ENCODE data around the gene EXO1. TPM values are rescaled to one million over a fixed set of nuclear protein-coding genes. Genes with fewer than 3 reads are reported as not detected.

EXO1 gene
- polyA plus RNA-seq, 1 of the 3 experiments (the other 2 are of a cell fraction), result 3.9 TPM

DNA sequence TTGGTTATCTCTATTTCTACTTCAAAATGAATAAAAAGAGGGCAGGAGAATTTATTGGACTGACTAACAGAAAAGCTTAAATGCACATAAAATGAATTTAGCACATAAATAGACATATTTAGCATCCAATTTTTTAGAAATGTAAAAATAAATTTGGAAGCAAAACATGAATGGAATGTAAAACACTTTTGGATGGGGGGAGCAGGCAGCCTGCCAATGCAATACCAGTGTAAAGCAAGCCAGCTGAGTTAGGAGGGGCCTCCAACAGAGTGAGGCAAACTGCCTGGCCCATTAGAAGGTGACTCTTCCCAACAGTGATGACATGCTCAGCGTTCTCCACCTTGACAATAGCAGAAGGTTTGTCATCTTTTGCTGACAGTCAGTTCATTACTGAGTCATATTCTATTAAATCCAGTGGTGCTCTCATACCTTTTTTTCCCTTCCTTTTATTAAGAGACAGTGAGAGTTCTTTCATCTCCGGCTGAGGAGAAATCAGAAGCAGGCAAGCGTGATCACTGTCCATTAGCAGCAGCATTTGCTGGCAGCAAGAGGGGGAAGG, 19.5 kb upstream of the EXO1 start:
- H2AFZ ChIP-seq (ENCODE audit: low read depth), result no peak overlapping the region
- CTCF ChIA-PET, result interaction anchor here (1.2 to 2.7 kb wide), 3 partner anchors 11 to 217 kb away, joined by 3 to 16 read pairs (median 5); no protein-coding TSS in a partner anchor

DNA sequence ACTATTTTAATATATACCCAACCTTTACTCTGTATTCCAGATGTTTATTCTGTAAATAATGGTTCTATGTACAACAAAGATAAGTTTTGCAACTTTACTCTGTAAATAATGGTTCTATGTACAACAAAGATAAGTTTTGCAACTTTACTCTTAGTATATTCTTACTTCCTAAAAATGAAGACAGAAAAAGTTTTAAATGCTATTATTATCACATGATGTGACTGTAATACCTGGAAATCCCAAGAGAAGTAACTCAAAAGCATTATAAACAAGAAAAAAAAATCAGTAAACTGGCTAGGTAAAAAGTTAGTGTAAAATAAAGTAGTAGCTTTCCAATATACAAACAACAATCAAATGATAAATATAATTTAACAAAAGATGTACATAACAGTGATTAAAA, 18.5 kb upstream of the EXO1 start:
- Histone ChIP-seq H3K4me1 (ENCODE audit: control insufficient read depth in 1 of 2, insufficient read depth in 2 of 2, low read depth in 1 of 2, low read length in 1 of 2) (peaks cover 0 to 10% of the 10 kb centered on the region in 2 experiments; a peak in 2 of 4 replicates), H3K9me3 (no peaks in the 10 kb centered on the region), H3K4me3 (ENCODE audit: low read depth in 2 of 2, low read length in 1 of 2) (no peak overlapping the region), H3K36me3 (replicated peaks in 1 of 2; ENCODE audit: control insufficient read depth in 1 of 2, insufficient read depth in 2 of 2, low read length in 1 of 2) (no peaks in the 10 kb centered on the region), H3K9me2 (no peaks in the 10 kb centered on the region), H3K27me3 (ENCODE audit: insufficient read depth) (no peaks in the 10 kb centered on the region), H4K20me1 (ENCODE audit: insufficient read depth) (no peaks in the 10 kb centered on the region), H3K79me2 (ENCODE audit: insufficient read depth) (no peaks in the 10 kb centered on the region), H2AFZ (ENCODE audit: low read depth) (no peak overlapping the region), H3K9ac (no peak overlapping the region), H3K4me2 (no peak overlapping the region), H3F3A (replicated peaks; ENCODE audit: insufficient read depth) (no peaks in the 10 kb centered on the region), H3K27ac (ENCODE audit: low read depth in 2 of 2, low read length in 1 of 2) (no peak overlapping the region)
- DNase-seq, result no peak
- CTCF ChIA-PET, result interaction anchor here (1.8 to 1.9 kb wide), 2 partner anchors 165 to 218 kb away, joined by 5 to 10 read pairs; no protein-coding TSS in a partner anchor
- POLR2A ChIA-PET, result no interaction called here
- TF ChIP-seq, protein P1, sequence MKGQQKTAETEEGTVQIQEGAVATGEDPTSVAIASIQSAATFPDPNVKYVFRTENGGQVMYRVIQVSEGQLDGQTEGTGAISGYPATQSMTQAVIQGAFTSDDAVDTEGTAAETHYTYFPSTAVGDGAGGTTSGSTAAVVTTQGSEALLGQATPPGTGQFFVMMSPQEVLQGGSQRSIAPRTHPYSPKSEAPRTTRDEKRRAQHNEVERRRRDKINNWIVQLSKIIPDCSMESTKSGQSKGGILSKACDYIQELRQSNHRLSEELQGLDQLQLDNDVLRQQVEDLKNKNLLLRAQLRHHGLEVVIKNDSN (IDR thresholded peaks at IDR 0.05; ENCODE audit: borderline replicate concordance, low read depth), result no peak
- TF ChIP-seq NFIC (IDR thresholded peaks at IDR 0.05; ENCODE audit: borderline replicate concordance) (no peak), MEF2A (IDR thresholded peaks at IDR 0.05; ENCODE audit: borderline replicate concordance, low read depth) (no peak), GATA2 (CRISPR knock-in tag; IDR thresholded peaks at IDR 0.05) (no peak), NRF1 (IDR thresholded peaks at IDR 0.05; ENCODE audit: low read depth, low read length) (no peak), EP300 (IDR thresholded peaks at IDR 0.05; ENCODE audit: borderline replicate concordance in 1 of 2, low read depth in 1 of 2, low read length in 1 of 2) (no peak), CHD2 (IDR thresholded peaks at IDR 0.05; ENCODE audit: low read length, partially characterized antibody) (no peak)
- TF ChIP-seq, protein P2, sequence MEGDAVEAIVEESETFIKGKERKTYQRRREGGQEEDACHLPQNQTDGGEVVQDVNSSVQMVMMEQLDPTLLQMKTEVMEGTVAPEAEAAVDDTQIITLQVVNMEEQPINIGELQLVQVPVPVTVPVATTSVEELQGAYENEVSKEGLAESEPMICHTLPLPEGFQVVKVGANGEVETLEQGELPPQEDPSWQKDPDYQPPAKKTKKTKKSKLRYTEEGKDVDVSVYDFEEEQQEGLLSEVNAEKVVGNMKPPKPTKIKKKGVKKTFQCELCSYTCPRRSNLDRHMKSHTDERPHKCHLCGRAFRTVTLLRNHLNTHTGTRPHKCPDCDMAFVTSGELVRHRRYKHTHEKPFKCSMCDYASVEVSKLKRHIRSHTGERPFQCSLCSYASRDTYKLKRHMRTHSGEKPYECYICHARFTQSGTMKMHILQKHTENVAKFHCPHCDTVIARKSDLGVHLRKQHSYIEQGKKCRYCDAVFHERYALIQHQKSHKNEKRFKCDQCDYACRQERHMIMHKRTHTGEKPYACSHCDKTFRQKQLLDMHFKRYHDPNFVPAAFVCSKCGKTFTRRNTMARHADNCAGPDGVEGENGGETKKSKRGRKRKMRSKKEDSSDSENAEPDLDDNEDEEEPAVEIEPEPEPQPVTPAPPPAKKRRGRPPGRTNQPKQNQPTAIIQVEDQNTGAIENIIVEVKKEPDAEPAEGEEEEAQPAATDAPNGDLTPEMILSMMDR (IDR thresholded peaks at IDR 0.05), result no peak
- TF ChIP-seq, protein P3, sequence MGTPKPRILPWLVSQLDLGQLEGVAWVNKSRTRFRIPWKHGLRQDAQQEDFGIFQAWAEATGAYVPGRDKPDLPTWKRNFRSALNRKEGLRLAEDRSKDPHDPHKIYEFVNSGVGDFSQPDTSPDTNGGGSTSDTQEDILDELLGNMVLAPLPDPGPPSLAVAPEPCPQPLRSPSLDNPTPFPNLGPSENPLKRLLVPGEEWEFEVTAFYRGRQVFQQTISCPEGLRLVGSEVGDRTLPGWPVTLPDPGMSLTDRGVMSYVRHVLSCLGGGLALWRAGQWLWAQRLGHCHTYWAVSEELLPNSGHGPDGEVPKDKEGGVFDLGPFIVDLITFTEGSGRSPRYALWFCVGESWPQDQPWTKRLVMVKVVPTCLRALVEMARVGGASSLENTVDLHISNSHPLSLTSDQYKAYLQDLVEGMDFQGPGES (IDR thresholded peaks at IDR 0.05; ENCODE audit: low read depth, low read length), result no peak
- TF ChIP-seq, protein P4, sequence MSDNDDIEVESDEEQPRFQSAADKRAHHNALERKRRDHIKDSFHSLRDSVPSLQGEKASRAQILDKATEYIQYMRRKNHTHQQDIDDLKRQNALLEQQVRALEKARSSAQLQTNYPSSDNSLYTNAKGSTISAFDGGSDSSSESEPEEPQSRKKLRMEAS (IDR thresholded peaks at IDR 0.05; ENCODE audit: low read depth), result no peak

More for the DNA sequence above, 19.5 kb upstream of the EXO1 start:
- POLR2A ChIA-PET, result no interaction called here
- WGBS (ENCODE audit: low lambda C conversion rate), result 35% methylated on average over 3 of the region's 3 CpGs
- DNase-seq, result peak; percentile 14
- Histone ChIP-seq H3K4me3 (ENCODE audit: low read depth in 2 of 2, low read length in 1 of 2) (no peak overlapping the region), H3K9ac (no peak overlapping the region), H4K20me1 (ENCODE audit: insufficient read depth) (no peaks in the 10 kb centered on the region), H3K27me3 (ENCODE audit: insufficient read depth) (no peaks in the 10 kb centered on the region), H3K4me2 (no peak overlapping the region), H3K79me2 (ENCODE audit: insufficient read depth) (no peaks in the 10 kb centered on the region), H3K36me3 (replicated peaks in 1 of 2; ENCODE audit: control insufficient read depth in 1 of 2, insufficient read depth in 2 of 2, low read length in 1 of 2) (no peaks in the 10 kb centered on the region), H3K9me2 (no peaks in the 10 kb centered on the region), H3K9me3 (no peaks in the 10 kb centered on the region), H3F3A (replicated peaks; ENCODE audit: insufficient read depth) (no peaks in the 10 kb centered on the region), H3K27ac (ENCODE audit: low read depth in 2 of 2, low read length in 1 of 2) (no peak overlapping the region), H3K4me1 (ENCODE audit: control insufficient read depth in 1 of 2, insufficient read depth in 2 of 2, low read depth in 1 of 2, low read length in 1 of 2) (peaks cover 0 to 10% of the 10 kb centered on the region in 2 experiments; a peak in 2 of 4 replicates)
- TF ChIP-seq YY1 (IDR thresholded peaks at IDR 0.05; ENCODE audit: low read depth) (no peak), RAD21 (IDR thresholded peaks at IDR 0.05; ENCODE audit: low read length) (no peak), ELF1 (IDR thresholded peaks at IDR 0.05) (no peak), TAF1 (IDR thresholded peaks at IDR 0.05; ENCODE audit: borderline replicate concordance, low read depth, low read length) (no peak), FOSL2 (IDR thresholded peaks at IDR 0.05; ENCODE audit: borderline replicate concordance, low read depth) (no peak), FOXM1 (IDR thresholded peaks at IDR 0.05; ENCODE audit: low read depth) (no peak), RCOR1 (IDR thresholded peaks at IDR 0.05; ENCODE audit: low read length) (no peak), EZH2phosphoT487 (IDR thresholded peaks at IDR 0.05; ENCODE audit: borderline replicate concordance, low read depth) (no peak), JUND (IDR thresholded peaks at IDR 0.05) (no peak), POLR2AphosphoS5 (IDR thresholded peaks at IDR 0.05; ENCODE audit: low read depth, low read length) (no peak), TCF12 (IDR thresholded peaks at IDR 0.05) (no peak), MEF2A (IDR thresholded peaks at IDR 0.05; ENCODE audit: borderline replicate concordance, low read depth) (no peak)
- TF ChIP-seq, protein P5, sequence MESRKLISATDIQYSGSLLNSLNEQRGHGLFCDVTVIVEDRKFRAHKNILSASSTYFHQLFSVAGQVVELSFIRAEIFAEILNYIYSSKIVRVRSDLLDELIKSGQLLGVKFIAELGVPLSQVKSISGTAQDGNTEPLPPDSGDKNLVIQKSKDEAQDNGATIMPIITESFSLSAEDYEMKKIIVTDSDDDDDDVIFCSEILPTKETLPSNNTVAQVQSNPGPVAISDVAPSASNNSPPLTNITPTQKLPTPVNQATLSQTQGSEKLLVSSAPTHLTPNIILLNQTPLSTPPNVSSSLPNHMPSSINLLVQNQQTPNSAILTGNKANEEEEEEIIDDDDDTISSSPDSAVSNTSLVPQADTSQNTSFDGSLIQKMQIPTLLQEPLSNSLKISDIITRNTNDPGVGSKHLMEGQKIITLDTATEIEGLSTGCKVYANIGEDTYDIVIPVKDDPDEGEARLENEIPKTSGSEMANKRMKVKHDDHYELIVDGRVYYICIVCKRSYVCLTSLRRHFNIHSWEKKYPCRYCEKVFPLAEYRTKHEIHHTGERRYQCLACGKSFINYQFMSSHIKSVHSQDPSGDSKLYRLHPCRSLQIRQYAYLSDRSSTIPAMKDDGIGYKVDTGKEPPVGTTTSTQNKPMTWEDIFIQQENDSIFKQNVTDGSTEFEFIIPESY (IDR thresholded peaks at IDR 0.05; ENCODE audit: borderline replicate concordance, low read depth), result no peak
- TF ChIP-seq, protein P3 (IDR thresholded peaks at IDR 0.05; ENCODE audit: low read depth, low read length), result no peak
- TF ChIP-seq, protein P1 (IDR thresholded peaks at IDR 0.05; ENCODE audit: borderline replicate concordance, low read depth), result no peak

Data from SK-N-SH (cell line).